GM21381 (cell line): ENCODE data around the gene TMEM151B.

Source experiments
- ATAC-seq: cut with Tn5 transposase; IDR thresholded peaks from one replicate; pipeline ENCODE4 v1.9.1; 2021; ENCODE audit warnings: mild to moderate bottlenecking, moderate library complexity; ENCODE audit not compliant: unreplicated experiment

The TMEM151B gene

GRCh38 chr6:44262467-44263353 is 7.5 kb upstream of the TMEM151B start:
- ATAC-seq: no peak

DNA sequence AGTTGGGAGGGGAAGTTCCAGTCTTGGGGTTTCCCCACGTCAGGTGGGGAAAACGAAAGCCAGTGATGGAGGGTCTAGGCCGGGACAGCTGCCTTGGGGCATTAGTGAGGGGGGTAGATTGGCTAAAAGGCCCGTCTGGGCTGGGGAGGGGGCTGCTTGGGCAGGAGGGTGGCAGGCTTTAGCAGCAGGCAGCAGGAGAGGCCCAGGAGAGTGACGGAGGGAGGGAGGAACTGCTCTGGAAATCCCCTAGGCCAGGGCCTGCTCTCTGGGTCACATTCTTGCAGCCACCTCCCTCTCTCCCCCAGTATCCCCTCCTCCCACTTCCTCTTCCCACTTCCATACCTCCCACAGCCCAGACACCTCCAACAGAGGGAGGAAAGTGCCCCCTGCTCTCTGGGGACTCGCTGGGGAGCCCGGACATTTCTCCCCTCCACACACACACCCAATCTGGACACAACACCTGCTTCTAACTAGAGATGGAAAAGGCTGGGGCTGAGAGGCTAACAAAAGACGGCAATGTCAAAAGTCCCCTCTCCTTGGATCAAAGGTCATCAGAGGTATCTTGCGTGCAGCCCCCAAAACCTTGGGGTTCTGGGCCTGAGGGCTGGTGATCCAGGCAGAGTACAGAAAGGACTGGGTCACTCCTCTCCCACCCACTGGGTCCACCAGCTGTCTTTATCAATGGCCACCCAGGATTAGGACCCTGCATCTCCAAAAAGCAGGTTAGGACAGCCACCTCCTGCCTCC is 6.7 kb upstream of the TMEM151B start:
- ATAC-seq: no peak

- peak; percentile 25 for ATAC-seq
Measured at GRCh38 chr6:44264154-44265006, 5.9 kb upstream of the TMEM151B start.

DNA sequence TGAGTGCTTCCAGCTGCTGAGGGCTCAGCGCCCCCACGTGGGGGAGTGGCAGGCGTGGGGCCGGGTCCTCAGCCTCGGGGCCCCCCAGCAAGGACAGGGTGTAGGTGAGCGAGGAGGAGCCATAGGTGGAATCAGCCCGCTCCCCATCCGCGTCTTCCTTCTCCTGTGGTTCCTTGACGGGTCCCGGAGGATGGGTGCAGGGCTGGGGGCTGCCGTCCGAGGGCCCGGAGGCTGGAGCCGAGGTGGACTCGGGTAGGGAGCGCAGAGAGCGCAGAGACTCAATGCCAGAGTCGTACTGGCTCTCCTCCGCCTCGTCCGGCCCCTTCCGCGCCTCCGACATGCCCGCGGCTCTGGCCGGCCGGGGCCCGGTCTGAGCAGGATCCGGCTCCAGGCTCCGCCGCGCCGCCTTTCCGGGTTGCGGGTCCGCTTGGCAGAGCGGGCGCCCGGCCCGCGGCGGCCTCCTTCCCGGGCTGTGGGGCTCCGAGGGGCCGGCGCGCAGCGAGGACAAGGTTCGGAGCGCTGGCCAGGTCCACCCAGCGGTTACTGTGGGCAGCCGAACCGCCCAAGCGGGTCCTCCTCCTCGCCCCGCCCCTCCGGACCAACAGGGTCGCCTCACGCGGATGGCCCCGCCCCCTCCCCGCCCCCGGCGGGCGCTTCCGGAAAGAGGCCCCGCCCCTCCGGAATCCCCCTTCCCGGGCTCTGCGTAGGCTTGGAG is 5.1 kb upstream of the TMEM151B start, which contains the start of gene NFKBIE:
TSS of gene NFKBIE (minus strand) at position 545 of the 715 bp plus-strand sequence. CDS start at position 340, 205 bp downstream.
- ATAC-seq: peak; percentile 42

DNA sequence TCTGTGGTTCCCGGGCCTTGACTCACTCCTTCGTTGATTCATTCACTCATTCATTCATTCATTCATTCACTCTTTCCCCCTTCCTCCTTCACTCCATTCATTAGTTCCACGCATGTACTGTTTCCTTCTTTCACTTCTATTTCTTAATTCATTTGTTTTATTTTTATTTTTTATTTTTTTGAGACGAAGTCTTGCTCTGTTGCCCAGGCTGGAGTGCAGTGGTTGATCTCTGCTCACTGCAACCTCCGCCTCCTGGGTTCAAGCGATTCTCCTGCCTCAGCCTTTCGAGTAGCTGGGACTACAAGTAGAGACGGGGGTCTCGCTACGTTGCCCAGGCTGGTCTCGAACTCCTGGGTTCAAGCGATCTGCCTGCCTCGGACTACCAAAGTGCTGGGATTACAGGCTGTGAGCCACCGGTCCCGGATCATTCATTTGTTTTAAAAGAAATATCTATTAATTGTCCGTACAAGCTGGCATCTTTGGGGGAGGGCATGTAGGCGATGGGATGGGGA is 4.5 kb upstream of the TMEM151B start:
- no peak for ATAC-seq

- peak; percentile 34 for ATAC-seq
Measured at GRCh38 chr6:44266347-44266746, 3.9 kb upstream of the TMEM151B start.

DNA sequence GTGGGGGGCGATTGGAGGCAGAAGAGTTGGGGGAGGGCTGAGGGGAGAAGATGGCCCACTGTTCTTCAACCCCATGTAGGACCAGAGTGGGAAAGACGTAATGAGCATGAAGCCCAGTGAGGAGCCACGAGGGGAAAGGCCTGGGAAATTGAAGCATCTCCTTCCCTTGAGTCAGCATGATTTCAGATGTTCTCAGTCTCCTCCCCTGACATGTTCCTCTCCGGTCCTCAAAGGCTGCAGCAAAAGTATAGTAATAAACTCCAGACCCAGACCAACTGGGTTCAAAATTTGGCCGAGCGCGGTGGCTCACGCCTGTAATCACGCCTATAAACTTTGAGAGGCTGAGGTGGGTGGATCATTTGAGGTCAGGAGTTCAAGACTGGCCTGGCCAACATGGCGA is 3.0 kb upstream of the TMEM151B start:
- no peak for ATAC-seq

DNA sequence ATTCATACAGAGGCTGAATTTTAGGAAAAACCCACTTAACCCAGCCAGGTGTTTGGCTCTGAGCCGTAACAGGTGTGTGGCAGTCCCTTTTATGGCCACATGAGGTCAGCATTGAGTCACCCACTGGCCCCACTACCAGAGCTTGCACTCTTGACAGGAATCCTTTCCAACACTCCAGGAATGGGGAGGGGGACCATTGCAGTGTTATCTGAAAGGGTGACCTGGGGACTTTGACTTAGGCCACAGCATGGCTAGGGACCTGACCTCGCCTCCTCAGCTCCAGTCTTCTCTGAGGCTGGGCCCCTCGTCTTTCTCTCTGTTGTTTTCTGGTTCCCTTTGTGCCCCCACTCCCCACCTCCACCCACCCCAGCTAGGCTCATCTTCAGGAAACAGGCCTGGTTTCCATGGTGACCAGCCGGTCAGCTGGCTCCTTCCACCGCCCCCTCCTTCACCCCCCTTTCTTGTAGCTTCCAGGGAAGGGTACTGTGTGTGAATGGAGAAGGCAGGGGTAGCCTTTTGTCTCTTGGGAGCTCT is 2.1 kb upstream of the TMEM151B start:
- no peak for ATAC-seq

DNA sequence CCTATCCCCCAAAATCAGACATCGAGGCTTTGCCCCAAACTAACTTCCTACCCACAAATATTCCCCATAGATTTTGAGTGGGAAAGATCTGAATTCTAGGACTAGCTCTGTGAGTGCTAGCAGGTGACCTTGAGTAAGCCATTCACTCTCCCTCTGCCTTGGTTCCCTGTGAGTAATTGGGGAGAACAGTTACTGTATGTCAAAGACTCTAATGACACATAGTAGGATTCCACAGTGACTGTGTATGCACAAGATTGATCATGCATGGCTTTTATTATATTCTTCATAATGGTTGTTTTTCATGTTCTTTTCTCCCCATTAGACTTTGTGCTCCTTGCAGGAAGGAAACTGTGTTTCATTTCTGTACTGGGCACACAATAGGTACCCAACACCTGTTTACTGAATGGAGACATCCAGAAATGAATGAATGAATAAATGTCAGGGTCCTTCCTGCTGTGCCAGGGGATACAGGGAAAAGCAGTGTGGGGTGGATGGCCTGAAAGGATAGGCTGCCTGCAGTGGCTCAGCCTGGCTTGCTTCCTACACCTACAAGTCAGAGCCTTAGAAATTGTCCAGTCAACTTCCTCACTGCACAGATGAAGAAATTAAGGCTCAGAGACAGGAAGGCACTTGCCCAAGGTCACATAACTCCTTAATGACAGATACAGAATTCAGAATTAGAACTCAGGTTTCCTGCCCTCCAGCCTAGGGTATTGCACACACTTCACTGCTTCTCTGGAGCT is 901 bp upstream of the TMEM151B start:
- ATAC-seq: no peak

- ATAC-seq: no peak
Measured at GRCh38 chr6:44270526-44271405, 516 bp downstream of the TMEM151B start.

DNA sequence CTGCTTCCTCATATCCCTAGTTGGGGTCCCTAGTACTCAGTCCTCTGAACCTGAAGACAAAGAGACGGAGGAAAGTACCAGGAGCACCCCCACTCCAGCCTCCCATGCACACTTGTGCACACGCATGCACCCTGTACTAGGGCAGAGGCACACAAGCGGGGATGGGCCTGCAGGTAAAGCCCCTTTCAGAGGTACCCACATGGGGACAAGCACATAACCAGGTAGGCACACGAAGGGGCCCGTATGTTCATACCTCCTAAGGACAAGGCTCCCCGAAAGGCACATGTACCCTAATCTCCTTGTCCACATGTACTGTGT is 1.1 kb downstream of the TMEM151B start:
- ATAC-seq: no peak

DNA sequence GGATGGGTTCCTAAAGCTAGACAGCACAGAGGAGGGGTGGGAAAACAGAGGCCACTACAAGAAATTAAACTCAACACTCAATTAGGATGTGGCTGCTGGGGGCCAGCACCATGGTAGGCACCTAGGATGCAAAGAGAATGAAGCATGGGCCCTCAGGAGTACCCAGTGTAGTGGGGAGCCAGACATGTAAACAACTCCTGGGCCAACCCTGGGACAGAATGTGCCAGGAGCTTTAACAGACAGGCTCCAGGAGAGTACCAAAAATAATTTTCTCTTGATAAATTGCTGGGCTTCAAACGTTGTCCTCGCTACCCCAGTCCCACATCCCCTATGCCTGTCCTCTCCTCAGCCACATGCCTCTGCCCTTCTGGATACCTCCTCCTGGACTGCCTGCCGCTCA is 1.7 kb downstream of the TMEM151B start:
- no peak for ATAC-seq

GRCh38 chr6:44272529-44272928 is 2.3 kb downstream of the TMEM151B start:
- no peak for ATAC-seq

DNA sequence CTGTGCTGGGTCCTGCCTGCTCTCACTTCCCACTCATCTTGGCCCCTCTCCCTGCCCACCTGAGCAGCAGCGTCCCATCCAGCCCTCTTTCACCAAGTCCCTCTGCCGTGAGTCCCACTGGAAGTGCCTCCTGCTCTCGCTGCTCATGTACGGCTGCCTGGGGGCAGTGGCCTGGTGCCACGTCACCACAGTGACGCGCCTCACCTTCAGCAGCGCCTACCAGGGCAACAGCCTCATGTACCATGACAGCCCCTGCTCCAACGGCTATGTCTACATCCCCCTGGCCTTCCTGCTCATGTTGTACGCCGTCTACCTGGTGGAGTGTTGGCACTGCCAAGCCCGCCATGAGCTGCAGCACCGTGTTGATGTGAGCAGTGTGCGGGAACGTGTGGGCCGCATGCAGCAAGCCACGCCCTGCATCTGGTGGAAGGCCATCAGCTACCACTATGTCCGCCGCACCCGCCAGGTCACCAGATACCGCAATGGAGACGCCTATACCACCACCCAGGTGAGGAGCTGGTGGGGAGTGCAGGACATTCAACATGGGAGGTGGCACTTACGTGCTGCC is 2.8 kb downstream of the TMEM151B start:
- ATAC-seq: no peak

DNA sequence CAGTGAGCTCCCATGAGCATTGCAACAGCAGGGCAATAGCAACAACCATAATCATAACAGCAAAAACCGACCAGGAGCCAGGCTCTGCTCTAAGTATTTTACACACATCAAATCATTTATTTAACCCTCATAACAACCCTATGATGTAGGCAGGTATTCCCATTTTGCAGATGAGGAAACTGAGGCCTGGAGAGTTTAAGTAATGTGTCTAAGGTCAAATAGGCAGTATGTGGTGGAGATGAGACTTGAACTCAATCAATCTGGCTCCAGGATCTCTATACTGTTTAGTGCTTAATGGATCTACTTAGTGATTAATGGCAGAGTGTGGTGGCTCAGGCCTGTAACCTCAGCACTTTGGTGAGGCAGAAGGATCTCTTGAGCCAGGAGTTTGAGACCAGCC is 3.4 kb downstream of the TMEM151B start:
- ATAC-seq: no peak

DNA sequence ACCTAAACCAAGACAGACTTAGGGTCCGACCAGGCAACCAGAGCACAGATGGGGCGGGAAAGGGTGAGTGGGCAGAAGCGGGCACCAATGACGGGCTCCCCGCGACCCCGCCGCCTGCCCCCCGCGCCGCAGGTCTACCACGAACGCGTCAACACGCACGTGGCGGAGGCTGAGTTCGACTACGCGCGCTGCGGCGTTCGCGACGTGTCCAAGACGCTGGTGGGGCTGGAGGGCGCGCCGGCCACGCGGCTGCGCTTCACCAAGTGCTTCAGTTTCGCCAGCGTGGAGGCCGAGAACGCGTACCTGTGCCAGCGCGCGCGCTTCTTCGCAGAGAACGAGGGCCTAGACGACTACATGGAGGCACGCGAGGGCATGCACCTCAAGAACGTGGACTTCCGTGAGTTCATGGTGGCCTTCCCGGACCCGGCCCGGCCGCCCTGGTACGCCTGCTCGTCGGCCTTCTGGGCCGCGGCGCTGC is 5.1 kb downstream of the TMEM151B start:
- no peak for ATAC-seq

GRCh38 chr6:44275749-44276648 is 5.7 kb downstream of the TMEM151B start:
- ATAC-seq: no peak
